Transverse colon (tissue), 4 donors: ENCODE results near the gene EHBP1. TPM values are rescaled to one million over a fixed set of nuclear protein-coding genes. Genes with fewer than 3 reads are reported as not detected.

Experiments
- DNase-seq: peaks from one replicate; pipeline ENCODE4 v3.0.0-alpha.2; 2019
- H3K27ac ChIP-seq, 4 donors: fragments of 200-600 bp; sonication (generic); 2 replicates each; pipeline ENCODE4 v1.5.1; 2016 to 2018; ENCODE audit warnings: inconsistent platforms in 4 of 4
- H3K27me3 ChIP-seq: fragments of 200-600 bp; sonication (generic); 2 replicates; pipeline ENCODE4 v1.5.1; 2017; ENCODE audit warnings: inconsistent platforms
- H3K36me3 ChIP-seq, 4 donors: fragments of 200-600 bp; sonication (generic); 2 replicates each; pipeline ENCODE4 v1.5.1; 2017 to 2019; ENCODE audit warnings: inconsistent platforms in 4 of 4
- H3K4me1 ChIP-seq, 4 donors: fragments of 200-600 bp; sonication (generic); 2 replicates each; pipeline ENCODE4 v1.5.1; 2017 to 2020; ENCODE audit warnings: inconsistent platforms in 4 of 4
- H3K4me3 ChIP-seq, 4 donors: fragments of 200-600 bp; sonication (generic); 1 replicate in 1 of 4; 2 replicates in 3 of 4; pipeline versions ENCODE4 v1.5.1 to v1.6.1; 2017 to 2019; ENCODE audit warnings: inconsistent platforms in 4 of 4
- H3K9me3 ChIP-seq, 2 donors: fragments of 200-600 bp; sonication (generic); 2 replicates each; pipeline ENCODE4 v1.5.1; 2017 to 2019; ENCODE audit warnings: inconsistent platforms in 2 of 2
- EP300 ChIP-seq: sonication (generic); formaldehyde crosslinking; IDR thresholded peaks from one replicate; pipeline ENCODE4 v1.6.1; 2017; ENCODE audit warnings: antibody characterized with exemption, low read depth
- POLR2A ChIP-seq: fragments of 450-650 bp; IDR thresholded peaks from one replicate; pipeline ENCODE4 v1.6.1; 2016; ENCODE audit warnings: antibody characterized with exemption, mild to moderate bottlenecking, moderate library complexity
- POLR2AphosphoS5 ChIP-seq, 3 donors: sonication (generic); formaldehyde crosslinking; IDR thresholded peaks; one replicate each; pipeline ENCODE4 v1.6.1; 2016; ENCODE audit warnings: antibody characterized with exemption in 3 of 3
- WGBS, 2 donors: methylation state at CpG; one replicate each; pipeline ENCODE4 v1.1.5; 2018; ENCODE audit warnings: low coverage in 1 of 2; 5-methylcytosine and 5-hydroxymethylcytosine counted together
- in situ Hi-C, 4 donors: fragments of 200-750 bp; cut with MboI; loops; one replicate each; pipeline versions ENCODE4 v1.15.0 to v1.15.1; 2017; ENCODE audit warnings: low sequenced_read_pairs in 3 of 4, low pct_ligation_motif_present in 1 of 4, low pct_unique_long_range_greater_than_20kb in 1 of 4
- intact Hi-C: fragments of 100-400 bp; cut with DNase I; formaldehyde crosslinking; loops from one replicate; pipeline ENCODE4 v1.15.1; 2023; ENCODE audit warnings: low total_unique reads
- total RNA-seq, 4 donors: library from RNA; depleted of rRNA; stranded (reverse); fragments of >200 nt; gene quantifications; one replicate each; pipeline ENCODE4 v1.1.0, GENCODE V29; 2016
- TF ChIP-seq, protein P1 (sequence below), 5 experiments: fragments of 200-600 bp in 3 of 5; fragments of 450-650 bp in 2 of 5; sonication (generic) in 3 of 5; IDR thresholded peaks; 1 replicate in 2 of 5; 2 replicates in 3 of 5; pipeline ENCODE4 v1.5.1; 2016 to 2017; ENCODE audit warnings: antibody characterized with exemption in 5 of 5, inconsistent platforms in 3 of 5, mild to moderate bottlenecking in 2 of 5, moderate library complexity in 1 of 5

Gene EHBP1
- total RNA-seq, 4 donors from 2014 or later, result 41.1 to 69.4 (median 47.0) TPM

DNA sequence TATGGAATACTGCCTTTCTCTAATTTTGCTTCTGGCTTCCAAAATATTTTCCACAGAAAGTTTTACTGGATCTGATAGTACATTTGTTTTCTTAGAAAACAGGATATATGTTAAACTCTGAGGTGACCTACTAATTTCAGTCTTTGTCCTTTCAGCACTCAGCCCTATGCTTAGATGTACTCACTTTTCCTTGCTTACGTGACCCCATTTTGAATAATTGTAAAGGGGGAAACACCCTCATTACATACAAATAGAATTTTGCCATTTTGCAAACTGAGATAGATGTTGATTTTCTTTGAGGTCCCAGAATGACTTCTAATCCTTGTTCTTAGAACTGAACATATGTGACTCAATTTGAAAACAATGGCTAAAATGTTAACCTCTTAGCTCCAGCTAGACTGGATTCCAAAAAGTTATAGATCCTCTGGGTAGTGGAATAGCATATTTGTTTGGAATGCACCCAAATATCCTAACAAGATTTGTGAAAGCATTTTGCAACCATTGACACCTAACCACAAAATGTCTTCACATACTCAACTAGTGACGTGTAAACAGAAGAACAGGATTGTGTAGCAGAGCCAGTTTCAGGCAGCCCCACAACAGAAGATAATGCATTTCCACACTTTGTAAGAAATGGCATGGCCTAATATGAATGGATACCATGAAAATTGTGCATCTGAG is 44.8 kb upstream of the EHBP1 start:
- Histone ChIP-seq H3K36me3 (no peaks in the 10 kb centered on the region), H3K4me3 (no peak overlapping the region), H3K27me3 (no peaks in the 10 kb centered on the region), H3K27ac (peak overlapping the region in 2 of 4 donors; percentile 16 to 82), H3K9me3 (no peaks in the 10 kb centered on the region), H3K4me1 (peaks cover 0 to 38% (median 5%) of the 10 kb centered on the region in 4 donors)
- TF ChIP-seq, protein P1, sequence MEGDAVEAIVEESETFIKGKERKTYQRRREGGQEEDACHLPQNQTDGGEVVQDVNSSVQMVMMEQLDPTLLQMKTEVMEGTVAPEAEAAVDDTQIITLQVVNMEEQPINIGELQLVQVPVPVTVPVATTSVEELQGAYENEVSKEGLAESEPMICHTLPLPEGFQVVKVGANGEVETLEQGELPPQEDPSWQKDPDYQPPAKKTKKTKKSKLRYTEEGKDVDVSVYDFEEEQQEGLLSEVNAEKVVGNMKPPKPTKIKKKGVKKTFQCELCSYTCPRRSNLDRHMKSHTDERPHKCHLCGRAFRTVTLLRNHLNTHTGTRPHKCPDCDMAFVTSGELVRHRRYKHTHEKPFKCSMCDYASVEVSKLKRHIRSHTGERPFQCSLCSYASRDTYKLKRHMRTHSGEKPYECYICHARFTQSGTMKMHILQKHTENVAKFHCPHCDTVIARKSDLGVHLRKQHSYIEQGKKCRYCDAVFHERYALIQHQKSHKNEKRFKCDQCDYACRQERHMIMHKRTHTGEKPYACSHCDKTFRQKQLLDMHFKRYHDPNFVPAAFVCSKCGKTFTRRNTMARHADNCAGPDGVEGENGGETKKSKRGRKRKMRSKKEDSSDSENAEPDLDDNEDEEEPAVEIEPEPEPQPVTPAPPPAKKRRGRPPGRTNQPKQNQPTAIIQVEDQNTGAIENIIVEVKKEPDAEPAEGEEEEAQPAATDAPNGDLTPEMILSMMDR (IDR thresholded peaks at IDR 0.05), result no peak
- TF ChIP-seq POLR2A (no peak), POLR2AphosphoS5 (IDR thresholded peaks at IDR 0.05) (no peak), EP300 (no peak)
- intact Hi-C loops, result no loop called here
- DNase-seq, result no peak
- 63 to 69% methylated on average over 2 of the region's 2 CpGs for WGBS, 2 donors
- in situ Hi-C loops, result no loop called here

DNA sequence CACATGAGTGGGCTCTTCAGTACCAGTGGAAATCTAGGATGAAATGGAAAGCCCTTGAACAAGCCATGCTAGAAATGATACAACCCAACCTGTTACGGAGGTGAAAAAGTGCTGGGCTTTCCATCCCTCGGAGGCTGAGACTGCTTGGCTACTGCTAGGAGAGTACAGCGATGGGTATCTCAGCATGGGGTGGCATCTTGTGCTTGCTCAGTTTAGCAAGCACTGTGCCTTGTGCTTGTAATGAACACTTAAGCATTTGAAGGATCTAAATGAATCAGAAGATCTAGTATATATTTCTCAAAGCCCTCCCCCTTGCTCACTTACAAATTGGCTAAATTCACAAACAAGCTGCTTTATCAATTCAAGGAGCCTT is 44.3 kb upstream of the EHBP1 start:
- Histone ChIP-seq H3K4me3 (no peak overlapping the region), H3K4me1 (peaks cover 0 to 43% (median 6%) of the 10 kb centered on the region in 4 donors), H3K9me3 (no peaks in the 10 kb centered on the region), H3K27me3 (no peaks in the 10 kb centered on the region), H3K36me3 (no peaks in the 10 kb centered on the region), H3K27ac (peak overlapping the region in 2 of 4 donors; percentile 66 to 82)
- intact Hi-C loops, result no loop called here
- no peak for DNase-seq
- in situ Hi-C loops, result no loop called here
- TF ChIP-seq POLR2AphosphoS5 (IDR thresholded peaks at IDR 0.05) (no peak), POLR2A (no peak), EP300 (no peak)
- TF ChIP-seq, protein P1 (IDR thresholded peaks at IDR 0.05), result no peak
- whole genome bisulfite sequencing, 2 donors, result 95% methylated on average over 3 of the region's 3 CpGs; no CpG with 5 or more reads in 1 of the 2 donors

DNA sequence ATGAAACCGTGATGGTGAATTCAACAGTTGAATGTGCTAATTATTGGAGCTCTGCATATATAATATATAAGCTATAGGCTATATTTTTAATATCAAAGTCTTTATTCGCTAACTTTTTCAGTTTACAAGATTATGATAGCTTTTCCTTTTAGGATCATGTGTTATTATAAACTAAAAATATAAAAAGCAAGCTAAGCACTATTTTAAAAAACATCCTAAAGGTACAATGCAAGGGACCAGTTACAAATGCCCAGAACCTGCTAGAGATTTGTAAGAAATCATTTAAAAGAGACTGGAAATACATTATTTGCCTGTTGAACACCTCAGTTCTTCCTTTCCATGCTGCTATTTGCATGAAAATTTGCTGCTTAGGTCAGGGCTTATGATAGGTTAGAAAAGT is 43.4 kb upstream of the EHBP1 start:
- Histone ChIP-seq H3K4me3 (no peak overlapping the region), H3K4me1 (peaks cover 0 to 48% (median 6%) of the 10 kb centered on the region in 4 donors)

DNA sequence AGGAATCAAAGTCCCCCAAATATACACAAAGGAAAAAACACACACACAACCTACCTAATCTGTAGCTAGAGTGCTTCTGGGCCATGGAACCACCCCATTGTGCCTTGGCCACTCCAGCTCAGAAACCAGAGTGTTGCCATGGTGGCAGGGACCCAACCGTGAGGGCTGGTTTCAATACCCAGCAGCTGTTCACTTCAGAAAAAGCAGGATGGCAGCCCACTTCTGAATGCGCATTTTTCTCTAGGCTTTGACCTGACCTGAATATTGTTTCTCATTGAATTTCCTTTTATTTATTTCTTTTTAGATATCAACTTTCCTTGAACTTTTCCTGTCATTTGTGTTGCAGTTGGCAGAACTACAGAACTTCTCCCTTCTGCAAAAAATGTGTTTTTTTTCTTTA is 43.0 kb upstream of the EHBP1 start:
- H3K9me3 ChIP-seq, result no peaks in the 10 kb centered on the region
- no peaks in the 10 kb centered on the region for H3K36me3 ChIP-seq
- DNase-seq, result no peak
- no peaks in the 10 kb centered on the region for H3K27me3 ChIP-seq
- TF ChIP-seq EP300 (no peak), POLR2AphosphoS5 (IDR thresholded peaks at IDR 0.05) (no peak), POLR2A (no peak)
- TF ChIP-seq, protein P1 (IDR thresholded peaks at IDR 0.05), result no peak
- peak overlapping the region; percentile 38 to 82 (median 68) for H3K27ac ChIP-seq
- H3K4me1 ChIP-seq, result peaks cover 0 to 48% (median 6%) of the 10 kb centered on the region in 4 donors
- intact Hi-C loops (no loop called here), in situ Hi-C loops (no loop called here)
- 67 to 83% methylated on average over 1 to 2 of the region's 2 CpGs for WGBS, 2 donors
- H3K4me3 ChIP-seq, result no peak overlapping the region

More for the DNA sequence above, 43.4 kb upstream of the EHBP1 start:
- H3K27me3 ChIP-seq, result no peaks in the 10 kb centered on the region
- no peak for DNase-seq
- H3K9me3 ChIP-seq, result no peaks in the 10 kb centered on the region
- peak overlapping the region; percentile 38 to 82 (median 68) for H3K27ac ChIP-seq
- intact Hi-C loops (no loop called here), in situ Hi-C loops (no loop called here)
- TF ChIP-seq POLR2A (no peak), POLR2AphosphoS5 (IDR thresholded peaks at IDR 0.05) (no peak), EP300 (no peak)
- TF ChIP-seq, protein P1 (IDR thresholded peaks at IDR 0.05), result no peak
- WGBS, 2 donors, result 70 to 92% methylated on average over 2 of the region's 2 CpGs
- no peaks in the 10 kb centered on the region for H3K36me3 ChIP-seq
